ENCODE measurements around the gene GALNT14. TPM values are rescaled to one million over a fixed set of nuclear protein-coding genes. Genes with fewer than 3 reads are reported as not detected.

The GALNT14 gene
- total RNA-seq, 1 experiment from 2014 or later, result 1.6 TPM

DNA sequence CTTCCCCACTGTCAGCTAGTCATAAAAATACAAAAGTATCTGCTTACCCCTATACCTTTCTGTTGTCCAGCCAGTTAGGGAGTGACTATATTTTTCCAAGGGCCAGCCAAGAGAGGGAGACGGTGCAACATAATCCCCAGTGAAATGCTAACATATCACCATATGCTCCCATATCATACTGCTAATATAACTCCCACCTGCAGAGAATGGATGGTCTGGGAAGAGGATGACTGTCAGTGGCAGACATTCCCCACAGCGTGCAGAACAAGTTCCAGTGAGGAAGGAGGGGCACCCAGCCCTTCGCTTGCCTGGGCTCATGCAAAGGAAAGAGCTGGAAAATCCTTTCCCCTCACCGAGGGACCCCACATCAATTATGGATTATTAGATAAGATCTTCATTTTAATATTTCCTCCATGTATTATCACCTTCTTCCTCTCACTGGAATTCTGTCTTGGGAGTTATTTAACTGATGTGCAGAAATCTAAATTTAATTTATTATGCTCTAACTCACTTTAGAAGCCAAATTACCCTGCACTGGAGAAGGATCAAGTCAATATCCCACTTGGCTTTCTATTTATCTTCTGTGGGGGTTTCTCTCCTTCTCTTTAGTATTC lies 135.6 kb downstream of the GALNT14 start:
- H2AFZ ChIP-seq (ENCODE audit: low read length), result no peak overlapping the region
- no peaks in the 10 kb centered on the region for H3K9me2 ChIP-seq (replicated peaks; ENCODE audit: insufficient read depth, low read length)
- H3K79me2 ChIP-seq (ENCODE audit: low read length), result no peaks in the 10 kb centered on the region

GRCh38 chr2:31000970-31001369 lies 137.3 kb downstream of the GALNT14 start:
- no peak overlapping the region for H3K4me2 ChIP-seq (ENCODE audit: low read depth, low read length, poor library complexity, severe bottlenecking)
- H3K36me3 ChIP-seq (ENCODE audit: insufficient read depth, low read length), result no peaks in the 10 kb centered on the region
- H4K20me1 ChIP-seq (ENCODE audit: insufficient read depth, low read depth, low read length), result no peaks in the 10 kb centered on the region
- no peaks in the 10 kb centered on the region for H3K9me3 ChIP-seq (ENCODE audit: low read length)
- no peak overlapping the region for H3K4me3 ChIP-seq (ENCODE audit: low read length)
- no peaks in the 10 kb centered on the region for H3K9me2 ChIP-seq (replicated peaks; ENCODE audit: insufficient read depth, low read length)
- no peak overlapping the region for H2AFZ ChIP-seq (ENCODE audit: low read length)
- no peak for DNase-seq
- no peaks in the 10 kb centered on the region for H3K27me3 ChIP-seq (ENCODE audit: low read length)
- H3K79me2 ChIP-seq (ENCODE audit: low read length), result no peaks in the 10 kb centered on the region
- no peak overlapping the region for H3K27ac ChIP-seq (ENCODE audit: low read length)
- H3K4me1 ChIP-seq (ENCODE audit: low read length), result peaks cover 12% of the 10 kb centered on the region
- H3K9ac ChIP-seq (ENCODE audit: low read length), result no peak overlapping the region

More for the DNA sequence above, 135.6 kb downstream of the GALNT14 start:
- Histone ChIP-seq H3K4me3 (ENCODE audit: low read length) (no peak overlapping the region), H4K20me1 (ENCODE audit: insufficient read depth, low read depth, low read length) (no peaks in the 10 kb centered on the region), H3K4me2 (ENCODE audit: low read depth, low read length, poor library complexity, severe bottlenecking) (no peak overlapping the region), H3K36me3 (ENCODE audit: insufficient read depth, low read length) (no peaks in the 10 kb centered on the region), H3K9me3 (ENCODE audit: low read length) (no peaks in the 10 kb centered on the region), H3K27me3 (ENCODE audit: low read length) (no peaks in the 10 kb centered on the region), H3K9ac (ENCODE audit: low read length) (no peak overlapping the region), H3K27ac (ENCODE audit: low read length) (no peak overlapping the region), H3K4me1 (ENCODE audit: low read length) (peaks cover 21% of the 10 kb centered on the region)
- no peak for DNase-seq

DNA sequence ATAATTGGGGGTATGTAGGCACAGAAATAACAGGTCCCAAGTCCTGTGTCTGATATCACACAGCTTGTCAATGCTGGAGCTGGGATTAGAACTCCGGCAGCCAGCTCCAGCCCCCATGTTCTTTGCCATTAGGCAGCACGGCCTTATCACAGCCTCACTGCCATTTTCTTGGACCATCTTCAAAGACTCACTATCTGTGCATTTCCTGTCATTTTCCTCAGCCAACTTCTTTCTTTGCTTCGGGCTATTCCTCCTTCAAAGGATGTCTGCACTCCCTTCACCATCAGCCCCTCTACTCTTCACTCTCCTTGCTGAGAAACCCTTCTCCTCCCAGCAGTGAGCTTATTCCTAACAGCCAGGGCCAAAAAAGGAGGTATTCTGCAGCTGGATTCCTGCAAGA lies 139.6 kb downstream of the GALNT14 start:
- no peaks in the 10 kb centered on the region for H3K79me2 ChIP-seq (ENCODE audit: low read length)
- H3K27ac ChIP-seq (ENCODE audit: low read length), result no peak overlapping the region
- H3K36me3 ChIP-seq (ENCODE audit: insufficient read depth, low read length), result no peaks in the 10 kb centered on the region
- no peak overlapping the region for H3K4me3 ChIP-seq (ENCODE audit: low read length)
- H3K9me2 ChIP-seq (replicated peaks; ENCODE audit: insufficient read depth, low read length), result no peaks in the 10 kb centered on the region
- no peaks in the 10 kb centered on the region for H3K9me3 ChIP-seq (ENCODE audit: low read length)
- H2AFZ ChIP-seq (ENCODE audit: low read length), result no peak overlapping the region
- H4K20me1 ChIP-seq (ENCODE audit: insufficient read depth, low read depth, low read length), result no peaks in the 10 kb centered on the region
- no peak for DNase-seq
- no peaks in the 10 kb centered on the region for H3K4me1 ChIP-seq (ENCODE audit: low read length)
- no peak overlapping the region for H3K9ac ChIP-seq (ENCODE audit: low read length)
- no peaks in the 10 kb centered on the region for H3K27me3 ChIP-seq (ENCODE audit: low read length)
- no peak overlapping the region for H3K4me2 ChIP-seq (ENCODE audit: low read depth, low read length, poor library complexity, severe bottlenecking)

GRCh38 chr2:30997979-30998378 lies 140.3 kb downstream of the GALNT14 start:
- no peaks in the 10 kb centered on the region for H3K36me3 ChIP-seq (ENCODE audit: insufficient read depth, low read length)
- H4K20me1 ChIP-seq (ENCODE audit: insufficient read depth, low read depth, low read length), result no peaks in the 10 kb centered on the region
- no peaks in the 10 kb centered on the region for H3K27me3 ChIP-seq (ENCODE audit: low read length)
- H2AFZ ChIP-seq (ENCODE audit: low read length), result no peak overlapping the region
- no peaks in the 10 kb centered on the region for H3K9me2 ChIP-seq (replicated peaks; ENCODE audit: insufficient read depth, low read length)
- no peak overlapping the region for H3K9ac ChIP-seq (ENCODE audit: low read length)
- H3K4me3 ChIP-seq (ENCODE audit: low read length), result no peak overlapping the region
- no peaks in the 10 kb centered on the region for H3K4me1 ChIP-seq (ENCODE audit: low read length)
- H3K79me2 ChIP-seq (ENCODE audit: low read length), result no peaks in the 10 kb centered on the region
- no peaks in the 10 kb centered on the region for H3K9me3 ChIP-seq (ENCODE audit: low read length)
- H3K27ac ChIP-seq (ENCODE audit: low read length), result no peak overlapping the region
- DNase-seq, result no peak
- no peak overlapping the region for H3K4me2 ChIP-seq (ENCODE audit: low read depth, low read length, poor library complexity, severe bottlenecking)

DNA sequence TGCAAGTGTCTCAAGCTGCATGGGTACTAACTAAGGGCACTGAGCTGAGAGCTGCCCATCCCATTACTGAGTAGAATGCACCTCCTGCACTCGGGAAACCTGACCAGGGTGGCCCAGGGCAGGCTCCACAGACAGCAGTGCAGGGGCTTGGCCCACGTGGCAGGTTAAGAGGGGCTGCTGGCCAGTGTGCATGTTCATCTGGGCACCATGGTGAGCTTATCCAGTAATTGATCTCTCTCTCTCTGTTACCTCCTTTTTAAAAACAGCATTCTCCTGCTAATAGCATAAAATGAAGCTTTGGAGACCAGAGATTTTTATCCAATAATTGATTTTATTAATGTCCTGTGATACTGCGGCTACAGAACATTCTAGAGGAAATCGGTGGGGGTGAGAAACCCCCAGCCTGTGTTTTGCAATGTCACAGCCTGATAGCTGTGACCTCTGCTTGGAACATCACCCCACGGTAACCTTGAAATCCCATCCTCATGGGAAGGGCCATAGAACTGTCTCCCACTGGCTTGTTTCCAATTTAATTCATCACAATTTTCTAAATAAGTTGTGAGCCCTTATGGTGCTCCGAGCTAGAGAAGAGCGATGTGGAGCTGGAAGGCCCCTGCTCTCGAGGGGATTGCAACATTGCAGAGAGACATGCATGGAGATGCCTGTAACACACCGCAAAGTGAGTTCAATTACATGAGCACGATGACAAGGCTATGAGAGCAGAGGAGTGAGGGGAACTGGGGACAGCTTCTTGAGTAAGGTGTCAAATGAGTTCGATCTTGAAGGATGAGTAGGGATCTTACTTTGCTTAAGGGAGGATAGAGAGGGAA lies 143.8 kb downstream of the GALNT14 start:
- no peak overlapping the region for H3K4me3 ChIP-seq (ENCODE audit: low read length)
- no peak overlapping the region for H3K9ac ChIP-seq (ENCODE audit: low read length)
- H3K4me2 ChIP-seq (ENCODE audit: low read depth, low read length, poor library complexity, severe bottlenecking), result no peak overlapping the region
- no peak overlapping the region for H3K27ac ChIP-seq (ENCODE audit: low read length)
- no peak overlapping the region for H2AFZ ChIP-seq (ENCODE audit: low read length)
- DNase-seq, result no peak
- no peaks in the 10 kb centered on the region for H3K27me3 ChIP-seq (ENCODE audit: low read length)
- no peaks in the 10 kb centered on the region for H3K9me2 ChIP-seq (replicated peaks; ENCODE audit: insufficient read depth, low read length)
- H3K9me3 ChIP-seq (ENCODE audit: low read length), result no peaks in the 10 kb centered on the region
- no peaks in the 10 kb centered on the region for H4K20me1 ChIP-seq (ENCODE audit: insufficient read depth, low read depth, low read length)
- H3K79me2 ChIP-seq (ENCODE audit: low read length), result no peaks in the 10 kb centered on the region
- H3K36me3 ChIP-seq (ENCODE audit: insufficient read depth, low read length), result no peaks in the 10 kb centered on the region
- no peaks in the 10 kb centered on the region for H3K4me1 ChIP-seq (ENCODE audit: low read length)

DNA sequence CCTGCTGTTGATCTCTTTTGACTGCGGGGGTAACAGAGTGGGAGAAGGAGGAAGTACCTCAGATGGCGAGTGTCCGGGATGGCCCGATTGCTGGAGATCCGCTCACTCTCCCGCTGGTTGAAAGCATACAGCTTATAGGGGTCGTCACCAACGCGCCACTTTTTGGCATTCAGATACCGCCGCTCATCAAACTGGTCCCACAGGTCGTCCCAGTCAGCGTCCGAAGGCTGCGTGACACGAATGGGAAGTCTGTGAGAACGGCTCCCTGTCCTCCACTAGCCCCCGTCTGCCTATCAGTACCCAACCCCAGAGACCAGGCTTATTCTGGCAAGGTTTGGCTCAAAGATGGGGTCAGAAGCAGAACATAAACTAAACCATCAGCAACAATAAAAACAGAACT lies 145.5 kb downstream of the GALNT14 start:
- Histone ChIP-seq H4K20me1 (ENCODE audit: insufficient read depth, low read depth, low read length) (no peaks in the 10 kb centered on the region), H3K4me3 (ENCODE audit: low read length) (no peak overlapping the region), H3K9me3 (ENCODE audit: low read length) (no peaks in the 10 kb centered on the region), H3K4me2 (ENCODE audit: low read depth, low read length, poor library complexity, severe bottlenecking) (no peak overlapping the region), H3K9me2 (replicated peaks; ENCODE audit: insufficient read depth, low read length) (no peaks in the 10 kb centered on the region), H3K79me2 (ENCODE audit: low read length) (no peaks in the 10 kb centered on the region), H3K27ac (ENCODE audit: low read length) (no peak overlapping the region), H3K36me3 (ENCODE audit: insufficient read depth, low read length) (no peaks in the 10 kb centered on the region), H3K4me1 (ENCODE audit: low read length) (no peaks in the 10 kb centered on the region), H2AFZ (ENCODE audit: low read length) (no peak overlapping the region), H3K9ac (ENCODE audit: low read length) (no peak overlapping the region), H3K27me3 (ENCODE audit: low read length) (no peaks in the 10 kb centered on the region)
- DNase-seq, result no peak

DNA sequence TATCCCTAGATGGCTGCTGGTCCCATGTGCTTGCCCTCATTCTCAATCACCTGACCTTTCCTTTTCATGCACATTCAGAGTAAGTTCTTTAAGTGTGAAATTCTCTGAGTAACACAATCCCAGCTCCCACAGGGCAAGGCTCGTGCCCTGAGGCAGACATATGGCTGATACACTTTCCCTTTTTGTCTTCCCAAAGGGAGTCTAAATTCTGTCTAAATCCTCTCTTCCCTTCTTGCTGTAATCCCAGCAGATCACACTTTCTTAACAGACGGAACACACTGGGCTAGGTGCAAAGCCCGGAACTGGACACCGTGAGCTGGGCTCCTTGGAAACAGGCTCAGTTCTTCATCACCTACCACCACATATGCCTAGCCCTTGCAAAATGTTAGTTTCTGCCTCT lies 147.6 kb downstream of the GALNT14 start:
- Histone ChIP-seq H3K79me2 (ENCODE audit: low read length) (no peaks in the 10 kb centered on the region), H3K4me1 (ENCODE audit: low read length) (no peaks in the 10 kb centered on the region), H4K20me1 (ENCODE audit: insufficient read depth, low read depth, low read length) (no peaks in the 10 kb centered on the region), H3K9me3 (ENCODE audit: low read length) (no peaks in the 10 kb centered on the region), H3K9ac (ENCODE audit: low read length) (no peak overlapping the region), H2AFZ (ENCODE audit: low read length) (no peak overlapping the region), H3K4me2 (ENCODE audit: low read depth, low read length, poor library complexity, severe bottlenecking) (no peak overlapping the region), H3K36me3 (ENCODE audit: insufficient read depth, low read length) (no peaks in the 10 kb centered on the region), H3K27me3 (ENCODE audit: low read length) (no peaks in the 10 kb centered on the region), H3K4me3 (ENCODE audit: low read length) (no peak overlapping the region), H3K9me2 (replicated peaks; ENCODE audit: insufficient read depth, low read length) (no peaks in the 10 kb centered on the region), H3K27ac (ENCODE audit: low read length) (no peak overlapping the region)
- no peak for DNase-seq

GRCh38 chr2:30990176-30990575 lies 148.1 kb downstream of the GALNT14 start:
- no peak overlapping the region for H3K9ac ChIP-seq (ENCODE audit: low read length)
- no peak overlapping the region for H3K4me2 ChIP-seq (ENCODE audit: low read depth, low read length, poor library complexity, severe bottlenecking)
- H3K36me3 ChIP-seq (ENCODE audit: insufficient read depth, low read length), result no peaks in the 10 kb centered on the region
- H3K9me2 ChIP-seq (replicated peaks; ENCODE audit: insufficient read depth, low read length), result no peaks in the 10 kb centered on the region
- H3K79me2 ChIP-seq (ENCODE audit: low read length), result no peaks in the 10 kb centered on the region
- DNase-seq, result no peak
- H3K4me3 ChIP-seq (ENCODE audit: low read length), result no peak overlapping the region
- no peaks in the 10 kb centered on the region for H3K27me3 ChIP-seq (ENCODE audit: low read length)
- no peaks in the 10 kb centered on the region for H4K20me1 ChIP-seq (ENCODE audit: insufficient read depth, low read depth, low read length)
- no peaks in the 10 kb centered on the region for H3K9me3 ChIP-seq (ENCODE audit: low read length)
- no peak overlapping the region for H3K27ac ChIP-seq (ENCODE audit: low read length)
- no peaks in the 10 kb centered on the region for H3K4me1 ChIP-seq (ENCODE audit: low read length)
- H2AFZ ChIP-seq (ENCODE audit: low read length), result no peak overlapping the region
